ENCODE results near the gene KRT85.
"Not testable (repeated sequence)": the region's sequence is repeated elsewhere in the genome, so short reads cannot be mapped to it uniquely, and the experiment has no call there.

KRT85 gene

DNA sequence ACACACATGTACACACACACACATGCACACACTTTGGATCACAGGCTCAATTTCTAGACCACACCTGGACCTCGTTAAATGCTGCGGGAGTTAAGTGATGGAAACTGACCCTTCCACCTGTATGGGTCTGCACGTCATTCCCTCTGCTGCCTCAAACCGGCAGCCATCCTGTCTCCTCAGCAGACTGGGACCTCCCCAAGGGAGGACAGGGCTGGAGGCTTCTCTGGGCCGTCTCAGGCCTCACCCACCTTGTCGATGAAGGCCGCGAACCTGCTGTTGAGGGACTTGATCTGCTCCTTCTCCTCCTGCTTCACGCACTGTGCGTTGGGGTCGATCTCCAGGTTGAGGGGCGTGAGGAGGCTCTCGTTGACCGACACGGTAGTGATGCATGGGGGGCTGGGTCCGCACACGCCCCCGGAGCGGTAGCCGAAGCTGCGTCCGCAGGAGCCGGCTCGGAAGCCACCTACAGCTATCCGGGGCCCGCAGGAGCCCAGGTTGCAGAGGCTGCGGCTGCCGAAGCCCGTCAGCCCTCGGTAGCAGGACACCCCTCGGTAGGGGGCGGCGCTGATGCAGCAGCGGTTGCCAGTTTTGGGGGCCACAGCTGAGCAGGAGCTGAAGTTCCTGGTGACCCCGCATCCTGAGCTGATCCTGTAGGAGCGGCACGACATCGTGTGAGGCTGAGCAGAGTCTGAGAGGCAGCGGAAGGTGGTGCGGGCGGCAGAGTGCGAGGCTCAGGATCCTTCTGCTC is at the start of gene KRT85:
Gene KRT85 (minus strand): TSS at position 744 of the 748 bp plus-strand sequence. CDS start 76 bp downstream, at position 668.
- DNase-seq: no peak

DNA sequence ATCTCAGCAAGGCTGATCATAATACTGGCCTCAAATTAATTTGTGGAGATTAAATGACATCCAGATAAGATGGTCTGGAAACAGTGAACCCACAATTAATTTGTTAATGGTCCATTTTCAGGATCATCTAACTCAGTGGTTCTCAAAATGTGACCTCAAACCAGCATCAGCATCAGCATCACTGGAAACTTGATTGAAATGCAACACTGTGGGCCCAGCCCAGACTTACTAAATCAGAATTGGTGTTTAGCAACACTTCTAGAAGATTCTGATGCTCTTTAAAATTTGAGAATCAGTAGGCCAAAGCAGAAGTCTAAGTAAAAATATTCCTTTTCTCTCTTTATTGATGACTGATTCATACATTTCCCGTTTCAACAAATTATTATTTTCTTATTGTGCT is 49.5 kb upstream of the KRT85 start:
- DNase-seq: no peak

- no peak for DNase-seq
These were observed 48.8 kb upstream of the KRT85 start for GRCh38 chr12:52415870-52416750.

DNA sequence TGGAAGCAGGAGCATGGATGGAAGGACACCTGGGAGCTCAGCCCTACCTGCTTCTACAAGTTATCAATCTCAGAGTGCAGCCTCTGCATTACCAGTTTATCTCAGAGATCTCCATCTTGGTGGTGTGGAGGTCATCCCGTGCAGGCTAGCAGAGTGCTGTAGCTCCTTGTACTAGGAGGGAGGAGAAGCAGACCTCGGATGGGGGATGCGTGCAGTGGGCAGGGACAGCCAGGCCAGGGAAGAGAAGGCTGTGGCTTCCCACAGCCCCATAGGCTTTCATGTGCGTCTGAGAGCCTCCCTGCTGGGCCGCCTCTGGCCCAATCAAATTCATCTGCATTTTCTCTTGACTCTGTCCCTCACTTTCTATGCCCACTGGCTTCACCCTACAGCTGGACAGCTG is 47.7 kb upstream of the KRT85 start:
- DNase-seq: no peak

DNA sequence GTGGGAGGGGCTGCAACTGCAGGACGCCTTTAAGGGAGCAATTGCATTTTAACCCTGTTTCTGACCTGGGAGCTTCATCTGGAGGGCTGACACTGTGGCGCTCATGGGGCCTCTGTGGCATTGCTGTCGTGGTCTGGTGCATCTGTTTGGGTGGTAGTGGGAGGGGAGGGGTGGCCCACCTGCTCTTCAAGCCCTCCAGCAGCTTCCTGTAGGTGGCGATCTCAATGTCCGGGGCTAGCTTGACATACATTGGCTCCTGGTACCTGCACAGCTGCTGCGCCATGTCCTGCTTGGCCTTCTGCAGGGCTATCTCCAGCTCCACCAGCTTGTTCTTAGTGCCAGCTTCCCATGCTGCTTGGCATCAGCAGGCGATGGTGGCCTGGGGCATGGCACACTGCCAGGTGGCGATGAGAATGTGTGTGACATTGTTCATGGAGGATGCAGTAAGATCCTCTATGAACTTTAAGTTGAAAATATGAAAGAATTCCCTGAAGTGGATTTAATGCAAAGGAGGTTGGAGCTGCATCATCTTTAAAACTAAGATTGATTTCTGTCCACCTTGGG is 46.6 kb upstream of the KRT85 start:
- DNase-seq: no peak

GRCh38 chr12:52413202-52413601 is 45.9 kb upstream of the KRT85 start:
- no peak for DNase-seq

DNA sequence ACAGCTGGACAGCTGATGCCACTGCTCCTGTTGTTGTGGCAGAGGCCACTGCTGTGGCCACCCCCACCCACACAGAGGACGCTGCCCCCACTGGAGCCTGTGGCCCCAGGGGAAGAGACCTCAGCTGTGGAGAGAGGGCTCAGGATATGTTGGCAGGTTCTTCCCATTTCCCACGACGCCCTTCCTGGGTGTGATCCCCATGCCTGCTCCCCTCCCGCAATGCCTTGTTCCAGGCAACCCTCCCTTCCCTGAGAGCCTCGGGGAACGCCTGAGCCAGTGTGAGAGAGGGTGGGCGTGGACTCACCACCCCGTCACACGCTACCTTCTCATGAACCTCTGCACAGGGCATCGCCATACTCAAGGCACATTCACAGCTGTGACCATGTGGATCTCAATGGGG is 44.5 kb upstream of the KRT85 start:
- DNase-seq: no peak

DNA sequence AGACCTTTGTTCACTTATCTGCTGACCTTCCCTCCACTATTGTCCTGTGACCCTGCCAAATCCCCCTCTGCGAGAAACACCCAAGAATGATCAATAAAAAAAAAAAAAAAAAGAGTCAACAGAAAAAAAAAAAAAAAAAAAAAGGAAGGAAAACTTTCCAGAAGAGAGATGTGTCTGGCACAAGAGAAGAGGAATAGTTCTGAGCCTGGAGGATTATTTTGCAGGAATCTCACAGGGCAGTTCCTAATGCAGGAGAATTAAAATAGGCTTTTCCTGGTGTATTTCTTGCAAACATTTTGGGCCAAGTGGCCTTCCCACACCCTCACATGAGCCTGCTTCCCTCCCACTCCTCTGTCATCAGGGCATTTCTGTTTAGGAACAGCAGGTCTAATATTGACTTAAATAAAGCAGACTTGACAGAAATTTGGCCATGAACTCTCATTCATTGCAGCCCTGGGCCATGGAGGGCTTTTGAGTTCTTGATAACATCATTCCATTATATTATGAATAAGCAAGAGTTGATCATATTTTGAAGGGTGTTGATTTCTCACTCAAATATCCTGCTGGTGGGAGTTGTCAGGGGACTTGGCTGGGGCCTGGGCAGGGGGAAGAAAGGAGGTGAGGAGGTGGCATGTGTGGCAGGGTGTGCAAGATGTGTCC is 43.4 kb upstream of the KRT85 start:
- not testable (repeated sequence) for DNase-seq

DNA sequence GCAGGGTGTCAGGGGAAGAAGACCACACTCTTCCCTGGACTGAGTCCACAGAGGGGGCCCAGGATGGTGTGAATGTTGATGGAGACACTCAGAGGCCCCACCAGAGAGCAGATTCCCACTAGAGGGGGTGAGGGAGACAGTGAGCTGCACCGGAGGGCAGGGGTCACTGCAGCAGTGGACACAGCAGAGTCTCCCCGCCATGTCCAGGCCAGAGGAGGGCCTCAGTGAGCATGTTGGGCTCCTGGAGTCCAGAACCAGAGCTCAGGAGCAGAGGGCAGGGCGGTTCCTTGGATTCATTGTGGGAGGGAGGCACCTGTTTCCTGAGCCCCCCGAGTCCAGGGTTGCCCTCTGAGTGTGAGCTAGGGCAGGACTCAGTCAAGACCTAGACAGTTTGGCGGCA is 40.6 kb upstream of the KRT85 start:
- DNase-seq: no peak

GRCh38 chr12:52405922-52406385 is 38.7 kb upstream of the KRT85 start, which contains the start of gene KRT82:
KRT82 (minus strand) TSS chr12:52406335; CDS start chr12:52406277, 58 bp downstream.
- no peak for DNase-seq

- no peak for DNase-seq
These were observed 37.7 kb upstream of the KRT85 start for GRCh38 chr12:52404951-52405350.

GRCh38 chr12:52403561-52403960 is 36.3 kb upstream of the KRT85 start:
- DNase-seq: no peak

DNA sequence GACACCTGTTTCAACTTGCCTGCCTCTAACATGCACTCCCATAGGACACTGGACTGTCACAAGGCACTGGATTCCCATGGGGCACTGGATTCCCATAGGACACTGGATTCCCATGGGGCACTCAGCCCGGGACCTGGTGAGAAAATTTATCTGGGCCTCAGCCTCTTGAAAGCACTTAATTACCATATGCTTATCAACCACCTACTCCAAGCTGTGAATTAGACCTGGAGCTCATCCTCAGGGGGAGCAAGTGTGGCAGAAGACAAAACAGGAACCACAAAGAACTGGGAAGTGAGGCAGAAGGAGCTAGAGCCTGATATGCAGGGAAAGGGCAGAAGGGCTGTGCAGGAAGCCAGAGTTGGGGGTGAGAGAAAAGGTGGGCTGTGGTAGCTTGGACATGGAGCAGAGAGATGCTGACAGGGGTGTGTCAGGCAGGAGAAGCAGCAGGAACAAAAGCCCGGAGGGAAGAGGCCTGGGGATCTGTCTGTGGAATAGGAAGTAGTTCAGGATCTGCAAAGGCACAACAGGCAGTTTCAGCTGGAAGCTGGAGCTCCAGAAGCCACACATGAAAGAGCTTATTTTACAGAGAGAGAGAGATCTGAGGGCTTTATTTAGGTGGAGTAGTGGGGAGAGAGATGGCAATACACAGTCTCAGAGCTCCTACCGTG is 35.7 kb upstream of the KRT85 start:
- DNase-seq: peak in 2 of 3 experiments; percentile 15 to 27

DNA sequence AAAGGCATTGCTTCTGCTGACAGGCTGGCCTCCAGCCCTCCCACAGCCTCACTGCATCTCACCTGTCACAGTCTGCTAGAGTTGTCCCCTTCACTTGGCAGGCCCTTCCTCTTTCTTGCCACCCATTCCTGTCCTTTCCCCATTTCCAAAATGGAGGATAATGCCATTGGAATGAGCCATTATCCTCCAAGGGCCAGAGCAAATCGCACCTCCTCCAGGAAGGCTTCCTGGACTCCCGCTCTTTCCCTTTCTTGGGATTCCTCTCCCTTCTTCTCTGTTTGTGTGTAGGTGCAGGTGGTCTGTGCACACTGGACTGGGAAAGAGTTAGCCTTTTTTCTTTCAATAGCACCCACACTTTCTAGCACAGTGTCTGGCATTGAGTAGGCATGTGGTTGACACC is 35.1 kb upstream of the KRT85 start:
- DNase-seq: no peak

- DNase-seq: no peak
These were observed 34.6 kb upstream of the KRT85 start for GRCh38 chr12:52401926-52402325.

- no peak for DNase-seq
These were observed 34.2 kb upstream of the KRT85 start for GRCh38 chr12:52401526-52401925.

DNA sequence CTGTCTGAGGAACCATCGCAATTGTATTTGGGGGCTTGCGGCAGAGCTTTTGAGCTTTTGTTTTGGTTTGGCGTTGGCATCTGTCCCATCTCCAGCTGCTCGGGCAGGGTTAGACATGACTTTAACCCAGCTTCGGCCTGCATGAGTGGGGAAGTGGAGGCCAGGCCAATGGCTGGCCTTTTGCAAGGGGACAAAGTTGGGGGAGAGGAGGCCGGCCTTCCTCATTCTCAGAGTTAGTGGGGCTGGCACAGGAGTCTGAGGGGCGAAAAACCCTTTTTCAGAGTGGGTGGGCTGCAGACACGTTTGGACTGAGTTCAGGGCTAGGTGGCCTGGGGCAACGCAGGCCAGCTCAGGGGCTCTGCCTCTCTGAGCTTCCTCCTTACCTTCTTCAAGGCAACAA is 33.6 kb upstream of the KRT85 start:
- DNase-seq: no peak

GRCh38 chr12:52399756-52400155 is 32.5 kb upstream of the KRT85 start:
- no peak for DNase-seq

DNA sequence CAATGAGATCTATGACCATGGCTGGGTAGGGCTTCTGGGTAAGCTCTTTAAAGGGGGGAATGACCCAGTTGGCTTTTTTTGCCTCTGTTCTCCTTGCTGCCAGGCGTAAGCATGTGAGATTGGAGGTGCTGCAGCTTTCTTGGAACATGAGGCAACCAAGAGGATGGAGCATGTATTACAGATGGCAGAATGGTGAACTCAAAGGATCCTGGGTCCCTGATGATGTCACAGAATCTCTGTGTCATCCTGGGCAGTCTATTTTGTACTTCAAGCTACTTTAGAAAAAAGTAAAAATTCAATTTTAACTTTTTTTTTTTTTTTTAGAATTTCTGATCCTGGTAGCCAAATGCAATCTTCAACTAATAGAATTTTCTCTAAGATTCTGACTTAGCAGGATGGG is 30.9 kb upstream of the KRT85 start:
- DNase-seq: no peak

GRCh38 chr12:52396656-52397055 is 29.4 kb upstream of the KRT85 start:
- no peak for DNase-seq

GRCh38 chr12:52395761-52396434 is 28.6 kb upstream of the KRT85 start:
- peak; percentile 21 to 40 (median 27) for DNase-seq

Measured in NCI-H1417 (cell line).